Endodermal cell (in vitro differentiated cells): Measurements from ENCODE around the gene ZFAND4. TPM values are rescaled to one million over a fixed set of nuclear protein-coding genes. Genes with fewer than 3 reads are reported as not detected.

Experiments used
- DNase-seq: peaks from one replicate; pipeline ENCODE4 v3.0.0-alpha.2; 2017
- H3K27ac ChIP-seq: 2 replicates; pipeline ENCODE4 v1.5.1; 2013; ENCODE audit warnings: mild to moderate bottlenecking, low read depth, low read length, moderate library complexity
- H3K27me3 ChIP-seq: 2 replicates; pipeline ENCODE4 v1.6.1; 2013; ENCODE audit warnings: mild to moderate bottlenecking, low read length, moderate library complexity; ENCODE audit not compliant: insufficient read depth, control insufficient read depth, poor library complexity, severe bottlenecking
- H3K36me3 ChIP-seq: 2 replicates; pipeline ENCODE4 v1.7.0; 2013; ENCODE audit warnings: mild to moderate bottlenecking, low read length, moderate library complexity; ENCODE audit not compliant: control insufficient read depth, insufficient read depth
- H3K4me1 ChIP-seq: one replicate; pipeline ENCODE4 v1.7.0; 2013; ENCODE audit warnings: low read length; ENCODE audit not compliant: control insufficient read depth, insufficient read depth
- H3K4me3 ChIP-seq: 2 replicates; pipeline ENCODE4 v1.5.1; 2013; ENCODE audit warnings: mild to moderate bottlenecking, low read length, moderate library complexity
- H3K9ac ChIP-seq: 2 replicates; pipeline ENCODE4 v1.6.1; 2013; ENCODE audit warnings: mild to moderate bottlenecking, low read length, moderate library complexity; ENCODE audit not compliant: poor library complexity, severe bottlenecking; ENCODE audit errors: extremely low read depth
- H3K9me3 ChIP-seq: 2 replicates; pipeline ENCODE4 v1.6.1; 2013; ENCODE audit warnings: mild to moderate bottlenecking, low read length, moderate library complexity; ENCODE audit not compliant: control insufficient read depth
- H3K27ac Mint-ChIP-seq: 2 replicates; pipeline ENCODE4 v1.8.0; 2020; ENCODE audit warnings: mixed read lengths
- H3K27me3 Mint-ChIP-seq: 2 replicates; pipeline ENCODE4 v1.8.0; 2021; ENCODE audit warnings: mild to moderate bottlenecking, mixed read lengths; ENCODE audit not compliant: insufficient read depth
- H3K36me3 Mint-ChIP-seq: 2 replicates; pipeline ENCODE4 v1.8.0; 2020; ENCODE audit warnings: low read depth, mixed read lengths
- H3K4me1 Mint-ChIP-seq: 2 replicates; pipeline ENCODE4 v1.8.0; 2020; ENCODE audit warnings: mixed read lengths
- H3K4me3 Mint-ChIP-seq: 2 replicates; pipeline ENCODE4 v1.8.0; 2020; ENCODE audit warnings: mild to moderate bottlenecking, moderate library complexity, mixed read lengths
- H3K9me3 Mint-ChIP-seq: 2 replicates; pipeline ENCODE4 v1.8.0; 2020; ENCODE audit warnings: mild to moderate bottlenecking, mixed read lengths
- WGBS, 2 experiments: methylation state at CpG; one replicate each; pipeline versions ENCODE4 v1.1.5 to v1.1.7; 2013; ENCODE audit warnings: missing lambda C conversion rate in 2 of 2, mixed read lengths in 1 of 2; ENCODE audit not compliant: insufficient coverage in 1 of 2, insufficient read length in 1 of 2; 5-methylcytosine and 5-hydroxymethylcytosine counted together
- total RNA-seq, 2 donors: library from RNA; stranded (reverse); fragmentation: NEBNext Ultra II Directional in 1 of 2; extraction: Animal tissue kit (Norgen Biotek cat#: 25700) in 1 of 2; gene quantifications; 2 replicates in 1 of 2; 3 replicates in 1 of 2; pipeline ENCODE4 v1.2.1, GENCODE V29; 2021
- TF ChIP-seq, protein P1 (sequence below): fragments of 200-600 bp; sonication (generic); conservative IDR thresholded peaks from 2 replicates; pipeline ENCODE4 v1.5.0; 2021; ENCODE audit warnings: antibody characterized with exemption, mild to moderate bottlenecking

ZFAND4 gene
- total RNA-seq, 2 donors from 2014 or later: 13.4 to 16.8 TPM

DNA sequence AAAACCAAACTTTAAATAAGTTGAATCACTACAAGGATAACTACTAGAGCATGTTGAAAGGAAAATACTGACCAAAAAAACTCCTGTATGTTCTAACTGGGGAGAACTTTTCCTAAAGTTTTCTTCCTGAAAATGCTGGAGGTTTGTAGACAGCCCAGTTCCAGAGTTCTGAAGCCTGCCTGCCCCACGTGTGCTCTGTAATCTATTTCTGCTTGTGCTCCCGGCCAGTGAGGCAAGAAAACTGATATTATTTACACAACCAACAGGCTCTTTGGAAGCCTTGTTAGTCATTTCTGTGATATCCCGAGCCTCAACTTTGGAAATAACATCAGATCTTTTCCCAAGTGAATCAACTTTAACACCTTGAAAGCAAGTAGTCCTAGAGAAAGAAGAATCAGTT, 46.7 kb downstream of the ZFAND4 start:
- no peaks in the 10 kb centered on the region for H3K27me3 Mint-ChIP-seq
- H3K9ac ChIP-seq: no peak overlapping the region
- H3K27me3 ChIP-seq: no peaks in the 10 kb centered on the region
- peaks cover 1% of the 10 kb centered on the region for H3K9me3 Mint-ChIP-seq
- WGBS, 2 experiments: 80 to 88% methylated on average over 1 to 3 of the region's 3 CpGs
- H3K27ac Mint-ChIP-seq: no peak overlapping the region
- no peak overlapping the region for H3K4me3 ChIP-seq
- no peaks in the 10 kb centered on the region for H3K4me1 ChIP-seq
- no peaks in the 10 kb centered on the region for H3K4me1 Mint-ChIP-seq
- H3K36me3 ChIP-seq: no peaks in the 10 kb centered on the region
- H3K9me3 ChIP-seq: no peaks in the 10 kb centered on the region
- TF ChIP-seq, protein P1, sequence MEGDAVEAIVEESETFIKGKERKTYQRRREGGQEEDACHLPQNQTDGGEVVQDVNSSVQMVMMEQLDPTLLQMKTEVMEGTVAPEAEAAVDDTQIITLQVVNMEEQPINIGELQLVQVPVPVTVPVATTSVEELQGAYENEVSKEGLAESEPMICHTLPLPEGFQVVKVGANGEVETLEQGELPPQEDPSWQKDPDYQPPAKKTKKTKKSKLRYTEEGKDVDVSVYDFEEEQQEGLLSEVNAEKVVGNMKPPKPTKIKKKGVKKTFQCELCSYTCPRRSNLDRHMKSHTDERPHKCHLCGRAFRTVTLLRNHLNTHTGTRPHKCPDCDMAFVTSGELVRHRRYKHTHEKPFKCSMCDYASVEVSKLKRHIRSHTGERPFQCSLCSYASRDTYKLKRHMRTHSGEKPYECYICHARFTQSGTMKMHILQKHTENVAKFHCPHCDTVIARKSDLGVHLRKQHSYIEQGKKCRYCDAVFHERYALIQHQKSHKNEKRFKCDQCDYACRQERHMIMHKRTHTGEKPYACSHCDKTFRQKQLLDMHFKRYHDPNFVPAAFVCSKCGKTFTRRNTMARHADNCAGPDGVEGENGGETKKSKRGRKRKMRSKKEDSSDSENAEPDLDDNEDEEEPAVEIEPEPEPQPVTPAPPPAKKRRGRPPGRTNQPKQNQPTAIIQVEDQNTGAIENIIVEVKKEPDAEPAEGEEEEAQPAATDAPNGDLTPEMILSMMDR: no peak
- DNase-seq: no peak
- H3K4me3 Mint-ChIP-seq: no peak overlapping the region
- peaks cover 6% of the 10 kb centered on the region for H3K36me3 Mint-ChIP-seq
- H3K27ac ChIP-seq: no peak overlapping the region

DNA sequence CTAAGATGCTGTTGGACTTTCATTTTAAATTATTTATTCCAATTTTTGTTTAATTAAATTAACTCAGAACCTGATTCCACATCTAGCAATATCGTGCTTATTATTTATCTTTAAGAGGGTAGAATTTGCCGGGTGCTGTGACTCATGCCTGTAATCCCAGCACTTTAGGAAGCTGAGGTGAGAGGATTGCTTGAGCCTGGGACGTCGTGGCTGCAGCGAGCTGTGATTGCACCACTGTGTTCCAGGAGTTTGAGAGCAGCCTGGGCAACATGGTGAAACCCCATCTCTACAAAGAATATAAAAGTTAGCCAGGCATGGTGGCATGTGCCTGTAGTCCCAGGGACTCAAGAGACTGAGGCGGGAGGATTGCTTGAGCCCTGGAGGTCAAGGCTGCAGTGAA, 47.8 kb downstream of the ZFAND4 start:
- TF ChIP-seq, protein P1: no peak
- H3K9ac ChIP-seq: no peak overlapping the region
- Mint-ChIP-seq H3K27ac (no peak overlapping the region), H3K4me3 (no peak overlapping the region), H3K27me3 (no peaks in the 10 kb centered on the region), H3K36me3 (peaks cover 13% of the 10 kb centered on the region), H3K4me1 (no peaks in the 10 kb centered on the region), H3K9me3 (peaks cover 1% of the 10 kb centered on the region)
- no peak for DNase-seq
- no peaks in the 10 kb centered on the region for H3K9me3 ChIP-seq
- H3K27me3 ChIP-seq: no peaks in the 10 kb centered on the region
- H3K27ac ChIP-seq: no peak overlapping the region
- WGBS, 2 experiments: 89 to 93% methylated on average over 6 of the region's 6 CpGs
- H3K4me3 ChIP-seq: no peak overlapping the region
- H3K4me1 ChIP-seq: no peaks in the 10 kb centered on the region
- H3K36me3 ChIP-seq: no peaks in the 10 kb centered on the region

DNA sequence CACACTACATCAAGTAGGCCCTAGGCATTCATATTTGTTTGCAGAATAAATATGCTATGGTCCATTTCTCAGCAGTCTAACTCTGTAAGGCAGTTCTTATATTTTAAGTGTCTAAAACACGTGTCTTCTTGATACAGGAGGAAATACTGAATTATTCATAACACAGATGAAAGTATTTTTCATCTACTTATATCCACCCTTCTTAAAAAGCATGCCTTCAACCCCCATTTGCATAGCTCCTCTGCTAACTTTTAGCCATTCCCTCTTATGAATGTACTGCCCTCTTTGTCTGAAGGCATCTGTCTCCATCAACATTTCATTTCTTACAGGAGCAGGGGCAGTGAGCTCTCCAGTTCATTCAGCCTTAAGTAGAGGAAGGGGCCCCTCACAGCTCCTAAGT, 57.7 kb downstream of the ZFAND4 start:
- Mint-ChIP-seq H3K4me3 (no peak overlapping the region), H3K9me3 (no peaks in the 10 kb centered on the region), H3K27ac (no peak overlapping the region), H3K36me3 (peaks cover 16% of the 10 kb centered on the region), H3K27me3 (no peaks in the 10 kb centered on the region), H3K4me1 (no peaks in the 10 kb centered on the region)
- WGBS, 2 experiments: 86 to 94% methylated on average over 1 of the region's 1 CpG
- no peaks in the 10 kb centered on the region for H3K9me3 ChIP-seq
- no peaks in the 10 kb centered on the region for H3K4me1 ChIP-seq
- TF ChIP-seq, protein P1: no peak
- H3K27ac ChIP-seq: no peak overlapping the region
- H3K4me3 ChIP-seq: no peak overlapping the region
- no peak overlapping the region for H3K9ac ChIP-seq
- no peaks in the 10 kb centered on the region for H3K27me3 ChIP-seq
- no peaks in the 10 kb centered on the region for H3K36me3 ChIP-seq
- no peak for DNase-seq
